Neural progenitor cell (in vitro differentiated cells): ENCODE results near the gene CHD5.

Experiments used
- CTCF ChIP-seq: fragments of 200-600 bp; sonication (generic); IDR thresholded peaks from 2 replicates; pipeline ENCODE4 v1.5.1; 2017; ENCODE audit warnings: antibody characterized with exemption, mild to moderate bottlenecking
- EZH2 ChIP-seq: fragments of 200-600 bp; sonication (generic); IDR thresholded peaks from 2 replicates; pipeline ENCODE4 v1.6.1; 2017; ENCODE audit warnings: antibody characterized with exemption, mild to moderate bottlenecking, moderate library complexity
- EZH2phosphoT487 ChIP-seq: fragments of 200-600 bp; sonication (generic); IDR thresholded peaks from 2 replicates; pipeline ENCODE4 v1.6.1; 2017; ENCODE audit warnings: antibody characterized with exemption

GRCh38 chr1:6068932-6069331 is 111.2 kb downstream of the CHD5 start:
- TF ChIP-seq CTCF (no peak), EZH2phosphoT487 (no peak), EZH2 (no peak)
